Large intestine (tissue), 3 donors: Measurements from ENCODE around the gene ST8SIA4. TPM values are rescaled to one million over a fixed set of nuclear protein-coding genes. Genes with fewer than 3 reads are reported as not detected.

Experiments
- DNase-seq, 2 donors: peaks; one replicate each; pipeline versions ENCODE4 v3.0.0 to v3.0.0-alpha.2; 2013
- H3K27ac ChIP-seq: one replicate; pipeline ENCODE4 v1.5.1; 2013; ENCODE audit warnings: low read length
- H3K27me3 ChIP-seq: 2 replicates; pipeline ENCODE4 v1.6.1; 2013; ENCODE audit warnings: low read length; ENCODE audit not compliant: control insufficient read depth, insufficient read depth
- H3K36me3 ChIP-seq: 2 replicates; pipeline ENCODE4 v1.6.1; 2013; ENCODE audit warnings: low read length; ENCODE audit not compliant: control insufficient read depth, insufficient read depth
- H3K4me1 ChIP-seq: one replicate; pipeline ENCODE4 v1.6.1; 2013; ENCODE audit warnings: low read length; ENCODE audit not compliant: control insufficient read depth, insufficient read depth
- H3K4me3 ChIP-seq: one replicate; pipeline ENCODE4 v1.5.1; 2013; ENCODE audit warnings: low read length
- H3K9me3 ChIP-seq: one replicate; pipeline ENCODE4 v1.6.1; 2013; ENCODE audit warnings: mild to moderate bottlenecking, low read depth, low read length, moderate library complexity; ENCODE audit not compliant: control insufficient read depth
- WGBS: methylation state at CpG from one replicate; pipeline ENCODE4 v1.1.5; 2013; ENCODE audit warnings: low lambda C conversion rate; ENCODE audit not compliant: insufficient coverage; 5-methylcytosine and 5-hydroxymethylcytosine counted together
- polyA plus RNA-seq: library from polyadenylated mRNA; unstranded; fragments of 120-200 nt; gene quantifications from one replicate; pipeline ENCODE4 v1.2.1, GENCODE V29; 2013

ST8SIA4 gene
- polyA plus RNA-seq, 1 donor: 4.7 TPM

- WGBS: 100% methylated on average over 1 of the region's 2 CpGs
- DNase-seq: no peak
- Histone ChIP-seq H3K4me3 (no peak overlapping the region), H3K36me3 (no peaks in the 10 kb centered on the region), H3K4me1 (no peaks in the 10 kb centered on the region), H3K27me3 (no peaks in the 10 kb centered on the region), H3K9me3 (no peaks in the 10 kb centered on the region), H3K27ac (no peak overlapping the region)
Observed at GRCh38 chr5:100872408-100873190, 30.5 kb downstream of the ST8SIA4 start.

GRCh38 chr5:100867039-100867562, 36.0 kb downstream of the ST8SIA4 start:
- Histone ChIP-seq H3K9me3 (no peaks in the 10 kb centered on the region), H3K4me3 (no peak overlapping the region), H3K4me1 (no peaks in the 10 kb centered on the region), H3K36me3 (no peaks in the 10 kb centered on the region), H3K27ac (no peak overlapping the region), H3K27me3 (no peaks in the 10 kb centered on the region)
- no peak for DNase-seq
- WGBS: 69% methylated on average over 2 of the region's 3 CpGs

DNA sequence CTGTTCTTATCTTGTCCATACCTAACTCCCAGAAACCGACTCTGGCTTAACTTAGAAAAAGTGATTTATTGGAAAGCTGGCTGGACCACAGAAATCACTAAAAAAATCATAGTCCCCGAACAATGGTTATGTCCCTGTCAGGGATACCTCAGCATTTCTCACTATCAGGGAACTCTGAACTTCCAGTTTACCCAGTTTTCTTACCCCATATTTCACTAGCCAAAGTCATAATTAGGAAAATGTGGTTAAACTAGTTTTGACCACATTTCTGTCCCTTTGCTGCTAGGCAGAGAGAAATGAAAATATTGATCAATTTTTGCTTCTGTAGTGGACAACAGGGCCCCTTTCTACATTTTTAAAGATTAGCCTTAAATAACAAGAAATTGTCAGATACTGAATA, 38.2 kb downstream of the ST8SIA4 start:
- no CpG with 5 or more reads among the region's 2 CpGs for WGBS
- no peak overlapping the region for H3K4me3 ChIP-seq

GRCh38 chr5:100863739-100864138, 39.3 kb downstream of the ST8SIA4 start:
- H3K4me1 ChIP-seq: no peaks in the 10 kb centered on the region
- no peak for DNase-seq
- no peak overlapping the region for H3K4me3 ChIP-seq
- H3K9me3 ChIP-seq: no peaks in the 10 kb centered on the region
- WGBS: no CpG with 5 or more reads among the region's 2 CpGs
- H3K36me3 ChIP-seq: no peaks in the 10 kb centered on the region
- H3K27me3 ChIP-seq: no peaks in the 10 kb centered on the region
- no peak overlapping the region for H3K27ac ChIP-seq

More for the DNA sequence above, 38.2 kb downstream of the ST8SIA4 start:
- H3K36me3 ChIP-seq: no peaks in the 10 kb centered on the region
- no peak for DNase-seq
- no peak overlapping the region for H3K27ac ChIP-seq
- no peaks in the 10 kb centered on the region for H3K9me3 ChIP-seq
- H3K27me3 ChIP-seq: no peaks in the 10 kb centered on the region
- H3K4me1 ChIP-seq: no peaks in the 10 kb centered on the region

- Histone ChIP-seq H3K36me3 (peaks cover under 1% of the 10 kb centered on the region), H3K27ac (no peak overlapping the region), H3K27me3 (no peaks in the 10 kb centered on the region), H3K9me3 (no peaks in the 10 kb centered on the region), H3K4me1 (no peaks in the 10 kb centered on the region), H3K4me3 (no peak overlapping the region)
- WGBS: 100% methylated on average over 1 of the region's 3 CpGs
- DNase-seq: no peak
Observed at GRCh38 chr5:100861148-100861547, 41.9 kb downstream of the ST8SIA4 start.

DNA sequence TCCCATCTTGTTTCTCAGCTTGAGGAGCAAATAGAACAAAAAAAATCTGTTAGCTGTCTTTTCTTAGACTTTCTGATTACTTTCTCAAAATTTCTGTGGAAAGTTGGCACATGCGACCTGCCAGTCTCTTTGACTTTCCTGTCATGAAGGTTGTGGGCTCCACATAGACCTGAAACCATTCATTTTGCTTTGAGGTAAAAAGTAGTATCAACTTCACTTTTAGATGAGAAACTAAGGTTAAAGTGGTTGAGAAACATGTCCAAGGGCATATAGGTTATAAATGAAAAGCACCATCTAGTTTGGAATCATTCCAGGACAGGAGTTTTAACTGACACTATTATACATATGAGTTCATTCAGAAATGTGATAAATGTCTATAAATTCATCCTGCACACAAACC, 42.7 kb downstream of the ST8SIA4 start:
- no peaks in the 10 kb centered on the region for H3K4me1 ChIP-seq
- no peak overlapping the region for H3K4me3 ChIP-seq
- no peak for DNase-seq
- H3K27ac ChIP-seq: no peak overlapping the region
- WGBS: 100% methylated on average over 1 of the region's 1 CpG
- no peaks in the 10 kb centered on the region for H3K9me3 ChIP-seq
- H3K27me3 ChIP-seq: no peaks in the 10 kb centered on the region
- peaks cover 2% of the 10 kb centered on the region for H3K36me3 ChIP-seq

DNA sequence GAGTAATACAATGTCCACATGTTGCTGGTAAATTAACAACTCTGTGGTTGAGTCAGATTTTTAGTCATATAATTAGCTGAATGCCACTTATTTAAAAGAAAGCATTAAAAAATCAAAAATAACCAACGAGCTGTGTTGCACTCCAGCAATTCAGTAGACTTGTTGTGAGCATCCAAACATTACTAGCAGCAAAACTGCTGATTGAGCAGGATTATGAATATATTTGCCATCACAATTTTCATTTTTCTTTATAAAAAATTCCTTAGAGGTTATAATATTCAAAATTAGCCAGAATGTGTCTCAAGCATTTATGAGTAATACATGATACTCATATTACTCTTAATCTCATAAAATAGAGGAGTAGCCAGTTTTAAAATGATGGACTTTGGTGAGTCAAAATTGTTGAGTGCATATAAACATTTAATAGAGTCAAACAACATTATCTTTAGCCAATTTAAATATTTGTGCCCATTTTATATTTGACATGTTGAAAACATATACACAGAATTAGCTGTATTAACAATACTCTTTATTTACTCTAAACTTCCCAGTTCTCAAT, 44.0 kb downstream of the ST8SIA4 start:
- no peak overlapping the region for H3K4me3 ChIP-seq
- H3K9me3 ChIP-seq: no peaks in the 10 kb centered on the region
- no peak for DNase-seq
- no peaks in the 10 kb centered on the region for H3K27me3 ChIP-seq
- no CpG with 5 or more reads among the region's 1 CpG for WGBS
- H3K36me3 ChIP-seq: peaks cover 2% of the 10 kb centered on the region
- no peaks in the 10 kb centered on the region for H3K4me1 ChIP-seq
- H3K27ac ChIP-seq: no peak overlapping the region

GRCh38 chr5:100856462-100856861, 46.6 kb downstream of the ST8SIA4 start:
- no peak overlapping the region for H3K27ac ChIP-seq
- H3K4me3 ChIP-seq: no peak overlapping the region
- H3K4me1 ChIP-seq: no peaks in the 10 kb centered on the region
- DNase-seq: no peak
- no CpG with 5 or more reads among the region's 2 CpGs for WGBS
- no peaks in the 10 kb centered on the region for H3K9me3 ChIP-seq
- peaks cover 2% of the 10 kb centered on the region for H3K36me3 ChIP-seq
- no peaks in the 10 kb centered on the region for H3K27me3 ChIP-seq

- no peaks in the 10 kb centered on the region for H3K27me3 ChIP-seq
- no peaks in the 10 kb centered on the region for H3K9me3 ChIP-seq
- H3K4me3 ChIP-seq: no peak overlapping the region
- no peaks in the 10 kb centered on the region for H3K4me1 ChIP-seq
- 85% methylated on average over 3 of the region's 6 CpGs for WGBS
- DNase-seq: no peak
- H3K27ac ChIP-seq: no peak overlapping the region
- peaks cover 2% of the 10 kb centered on the region for H3K36me3 ChIP-seq
Observed at GRCh38 chr5:100855937-100856430, 47.1 kb downstream of the ST8SIA4 start.

DNA sequence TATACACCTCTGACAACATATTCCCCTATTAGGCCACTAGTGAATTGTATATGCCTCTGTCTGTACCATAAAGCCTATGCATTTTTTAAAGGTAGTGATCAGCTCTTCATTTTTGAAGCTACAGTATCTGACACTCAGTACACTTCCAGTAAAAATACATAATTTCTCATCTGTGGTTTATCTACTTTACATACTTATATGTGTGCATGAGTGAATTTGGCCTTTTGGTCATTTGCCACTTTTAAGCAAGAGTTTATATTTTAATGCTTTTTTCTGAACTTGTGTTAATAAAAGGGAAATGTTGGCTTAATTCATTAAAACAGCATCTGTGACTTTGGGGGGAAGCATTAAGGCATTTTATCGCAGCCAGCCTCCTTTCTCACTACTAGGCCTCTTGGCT, 47.8 kb downstream of the ST8SIA4 start:
- DNase-seq: no peak
- no CpG with 5 or more reads among the region's 1 CpG for WGBS
- Histone ChIP-seq H3K4me1 (no peaks in the 10 kb centered on the region), H3K4me3 (no peak overlapping the region), H3K9me3 (no peaks in the 10 kb centered on the region), H3K27me3 (no peaks in the 10 kb centered on the region), H3K36me3 (peaks cover 2% of the 10 kb centered on the region), H3K27ac (no peak overlapping the region)
